HL-60 (cell line): Measurements from ENCODE around the gene IL4.

Experiments used
- POLR2AphosphoS5 ChIP-seq: IDR thresholded peaks from 2 replicates; pipeline ENCODE4 v1.6.1; 2012; ENCODE audit warnings: low read depth
- SPI1 ChIP-seq: IDR thresholded peaks from 2 replicates; pipeline ENCODE4 v1.6.1; 2012; ENCODE audit warnings: low read depth, mild to moderate bottlenecking, borderline replicate concordance
- TF ChIP-seq, protein P1 (sequence below): IDR thresholded peaks from one replicate; pipeline ENCODE4 v1.5.1; 2011; ENCODE audit warnings: low read length, control low read depth, inconsistent platforms; ENCODE audit not compliant: insufficient read depth
- TF ChIP-seq, protein P2 (sequence below): IDR thresholded peaks from 2 replicates; pipeline ENCODE4 v1.6.1; 2012; ENCODE audit warnings: low read depth; ENCODE audit not compliant: insufficient replicate concordance

DNA sequence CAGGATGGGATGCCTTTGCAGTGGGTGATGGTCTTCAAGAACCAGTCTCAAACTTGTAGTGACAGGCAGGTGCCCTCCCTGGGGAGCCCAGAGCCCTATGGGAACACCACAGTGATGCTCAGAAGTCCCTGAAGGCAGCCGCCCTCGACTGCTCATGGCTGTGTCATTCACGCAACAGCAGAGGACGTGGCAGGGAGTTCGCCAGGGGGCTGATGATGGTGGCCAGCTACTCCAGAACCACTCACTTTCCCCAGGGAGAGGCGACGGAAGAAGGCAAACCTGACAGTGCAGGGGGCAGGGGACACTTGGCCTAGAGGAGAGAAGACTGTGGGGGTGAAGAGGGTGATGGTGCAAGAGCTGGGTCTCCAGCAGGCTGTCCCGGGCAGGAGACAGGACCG, 11.8 kb upstream of the IL4 start:
- TF ChIP-seq POLR2AphosphoS5 = no peak
- TF ChIP-seq, protein P1, sequence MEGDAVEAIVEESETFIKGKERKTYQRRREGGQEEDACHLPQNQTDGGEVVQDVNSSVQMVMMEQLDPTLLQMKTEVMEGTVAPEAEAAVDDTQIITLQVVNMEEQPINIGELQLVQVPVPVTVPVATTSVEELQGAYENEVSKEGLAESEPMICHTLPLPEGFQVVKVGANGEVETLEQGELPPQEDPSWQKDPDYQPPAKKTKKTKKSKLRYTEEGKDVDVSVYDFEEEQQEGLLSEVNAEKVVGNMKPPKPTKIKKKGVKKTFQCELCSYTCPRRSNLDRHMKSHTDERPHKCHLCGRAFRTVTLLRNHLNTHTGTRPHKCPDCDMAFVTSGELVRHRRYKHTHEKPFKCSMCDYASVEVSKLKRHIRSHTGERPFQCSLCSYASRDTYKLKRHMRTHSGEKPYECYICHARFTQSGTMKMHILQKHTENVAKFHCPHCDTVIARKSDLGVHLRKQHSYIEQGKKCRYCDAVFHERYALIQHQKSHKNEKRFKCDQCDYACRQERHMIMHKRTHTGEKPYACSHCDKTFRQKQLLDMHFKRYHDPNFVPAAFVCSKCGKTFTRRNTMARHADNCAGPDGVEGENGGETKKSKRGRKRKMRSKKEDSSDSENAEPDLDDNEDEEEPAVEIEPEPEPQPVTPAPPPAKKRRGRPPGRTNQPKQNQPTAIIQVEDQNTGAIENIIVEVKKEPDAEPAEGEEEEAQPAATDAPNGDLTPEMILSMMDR = no peak
- TF ChIP-seq, protein P2, sequence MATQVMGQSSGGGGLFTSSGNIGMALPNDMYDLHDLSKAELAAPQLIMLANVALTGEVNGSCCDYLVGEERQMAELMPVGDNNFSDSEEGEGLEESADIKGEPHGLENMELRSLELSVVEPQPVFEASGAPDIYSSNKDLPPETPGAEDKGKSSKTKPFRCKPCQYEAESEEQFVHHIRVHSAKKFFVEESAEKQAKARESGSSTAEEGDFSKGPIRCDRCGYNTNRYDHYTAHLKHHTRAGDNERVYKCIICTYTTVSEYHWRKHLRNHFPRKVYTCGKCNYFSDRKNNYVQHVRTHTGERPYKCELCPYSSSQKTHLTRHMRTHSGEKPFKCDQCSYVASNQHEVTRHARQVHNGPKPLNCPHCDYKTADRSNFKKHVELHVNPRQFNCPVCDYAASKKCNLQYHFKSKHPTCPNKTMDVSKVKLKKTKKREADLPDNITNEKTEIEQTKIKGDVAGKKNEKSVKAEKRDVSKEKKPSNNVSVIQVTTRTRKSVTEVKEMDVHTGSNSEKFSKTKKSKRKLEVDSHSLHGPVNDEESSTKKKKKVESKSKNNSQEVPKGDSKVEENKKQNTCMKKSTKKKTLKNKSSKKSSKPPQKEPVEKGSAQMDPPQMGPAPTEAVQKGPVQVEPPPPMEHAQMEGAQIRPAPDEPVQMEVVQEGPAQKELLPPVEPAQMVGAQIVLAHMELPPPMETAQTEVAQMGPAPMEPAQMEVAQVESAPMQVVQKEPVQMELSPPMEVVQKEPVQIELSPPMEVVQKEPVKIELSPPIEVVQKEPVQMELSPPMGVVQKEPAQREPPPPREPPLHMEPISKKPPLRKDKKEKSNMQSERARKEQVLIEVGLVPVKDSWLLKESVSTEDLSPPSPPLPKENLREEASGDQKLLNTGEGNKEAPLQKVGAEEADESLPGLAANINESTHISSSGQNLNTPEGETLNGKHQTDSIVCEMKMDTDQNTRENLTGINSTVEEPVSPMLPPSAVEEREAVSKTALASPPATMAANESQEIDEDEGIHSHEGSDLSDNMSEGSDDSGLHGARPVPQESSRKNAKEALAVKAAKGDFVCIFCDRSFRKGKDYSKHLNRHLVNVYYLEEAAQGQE = no peak
- TF ChIP-seq SPI1 = no peak
